HG03342 (cell line): Measurements from ENCODE around the gene TLR9.

Source experiments
- ATAC-seq: cut with Tn5 transposase; IDR thresholded peaks from one replicate; pipeline ENCODE4 v1.9.1; 2021; ENCODE audit warnings: mild to moderate bottlenecking, moderate library complexity; ENCODE audit not compliant: unreplicated experiment

The TLR9 gene

GRCh38 chr3:52232279-52233107 lies 7.0 kb upstream of the TLR9 start:
- no peak for ATAC-seq

- ATAC-seq = no peak
Observed at GRCh38 chr3:52231502-52232278, 6.2 kb upstream of the TLR9 start.

GRCh38 chr3:52230889-52231499 lies 5.5 kb upstream of the TLR9 start:
- ATAC-seq = no peak

- no peak for ATAC-seq
Observed at GRCh38 chr3:52230461-52230860, 5.0 kb upstream of the TLR9 start.

- ATAC-seq = no peak
Observed at GRCh38 chr3:52229656-52230055, 4.2 kb upstream of the TLR9 start.

GRCh38 chr3:52228751-52229291 lies 3.4 kb upstream of the TLR9 start:
- no peak for ATAC-seq

GRCh38 chr3:52228266-52228665 lies 2.8 kb upstream of the TLR9 start:
- ATAC-seq = no peak

GRCh38 chr3:52227766-52228165 lies 2.3 kb upstream of the TLR9 start:
- no peak for ATAC-seq

- ATAC-seq = no peak
Observed at GRCh38 chr3:52227117-52227516, 1.7 kb upstream of the TLR9 start.

GRCh38 chr3:52226229-52226817 lies 878 bp upstream of the TLR9 start:
- no peak for ATAC-seq

- no peak for ATAC-seq
Observed at GRCh38 chr3:52223449-52224408, 1.7 kb downstream of the TLR9 start.

GRCh38 chr3:52222319-52223221 lies 2.9 kb downstream of the TLR9 start:
- ATAC-seq = no peak

GRCh38 chr3:52221563-52222318 lies 3.7 kb downstream of the TLR9 start:
- no peak for ATAC-seq

- no peak for ATAC-seq
Observed at GRCh38 chr3:52221141-52221562, 4.3 kb downstream of the TLR9 start.

- ATAC-seq = peak; percentile 48
Observed at GRCh38 chr3:52220380-52221026, 4.9 kb downstream of the TLR9 start.

GRCh38 chr3:52218937-52219650 lies 6.4 kb downstream of the TLR9 start:
- no peak for ATAC-seq

GRCh38 chr3:52218454-52218853 lies 7.0 kb downstream of the TLR9 start:
- ATAC-seq = no peak
